Activated naive CD4-positive, alpha-beta T cell treated with anti-CD3 and anti-CD28 coated beads, Interleukin-2, amount 50 U/mL, for 72 hours (primary cell): ENCODE measurements around the gene RNU4-1. TPM values are rescaled to one million over a fixed set of nuclear protein-coding genes. Genes with fewer than 3 reads are reported as not detected.
A peak's percentile ranks its signal among the peaks of the same experiment; 100 is the strongest.

Experiments used
- ATAC-seq, 2 donors: fragments of 150-1000 bp; cut with Tn5 transposase; 2 replicates each; pipeline ENCODE4 v1.10.0; 2021; ENCODE audit warnings: mild to moderate bottlenecking in 2 of 2, moderate library complexity in 2 of 2
- DNase-seq, 2 donors: peaks; one replicate each; pipeline ENCODE4 v3.0.0; 2021 to 2022; ENCODE audit warnings: low spot score in 2 of 2
- H3K27ac Mint-ChIP-seq, 2 donors: one replicate each; pipeline ENCODE4 v1.8.0; 2022; ENCODE audit warnings: mild to moderate bottlenecking in 2 of 2, mixed read lengths in 2 of 2
- H3K36me3 Mint-ChIP-seq, 2 donors: one replicate each; pipeline ENCODE4 v1.8.0; 2022; ENCODE audit warnings: mixed read lengths in 2 of 2
- H3K9me3 Mint-ChIP-seq, 2 donors: one replicate each; pipeline ENCODE4 v1.8.0; 2022; ENCODE audit warnings: mixed read lengths in 2 of 2
- total RNA-seq, 2 donors: library from RNA; stranded (reverse); gene quantifications; one replicate each; pipeline ENCODE4 v1.2.3, GENCODE V29; 2022

The RNU4-1 gene
- total RNA-seq, 2 donors from 2014 or later = 1,753 to 2,211 TPM

GRCh38 chr12:120316798-120317223 is 23.8 kb upstream of the RNU4-1 start:
- ATAC-seq = no peak
- H3K27ac Mint-ChIP-seq = peak overlapping the region; percentile 94 to 98
- H3K9me3 Mint-ChIP-seq = no peaks in the 10 kb centered on the region
- no peaks in the 10 kb centered on the region for H3K36me3 Mint-ChIP-seq
- DNase-seq = no peak

GRCh38 chr12:120314220-120314619 is 21.2 kb upstream of the RNU4-1 start:
- ATAC-seq = no peak
- DNase-seq = no peak

GRCh38 chr12:120301962-120302815 is 9.2 kb upstream of the RNU4-1 start, which contains the start of gene SIRT4:
Gene SIRT4, plus strand, starts transcription at chr12:120302321. Its CDS starts 1,241 bp downstream, at chr12:120303562.
- Mint-ChIP-seq H3K9me3 (no peaks in the 10 kb centered on the region), H3K27ac (peak within 1 kb of the TSS; percentile 83 to 87), H3K36me3 (peaks cover 0 to 6% of the 10 kb centered on the region in 2 donors)
- peak; percentile 82 to 87 for DNase-seq
- ATAC-seq = peak; percentile 100

More at GRCh38 chr12:120314220-120314619, 21.2 kb upstream of the RNU4-1 start:
- Mint-ChIP-seq H3K36me3 (no peaks in the 10 kb centered on the region), H3K9me3 (no peaks in the 10 kb centered on the region), H3K27ac (no peak overlapping the region)

GRCh38 chr12:120292411-120292660 is 701 bp downstream of the RNU4-1 start:
- Mint-ChIP-seq H3K27ac (no peak overlapping the region), H3K36me3 (no peaks in the 10 kb centered on the region), H3K9me3 (no peaks in the 10 kb centered on the region)
- DNase-seq (no peak), ATAC-seq (peak; percentile 0 to 13)

- ATAC-seq (peak in 1 of 2 donors; percentile 18), DNase-seq (peak in 1 of 2 donors; percentile 33)
- Mint-ChIP-seq H3K9me3 (no peaks in the 10 kb centered on the region), H3K36me3 (no peaks in the 10 kb centered on the region), H3K27ac (no peak overlapping the region)
These were observed 2.3 kb downstream of the RNU4-1 start for GRCh38 chr12:120290609-120291305.

- no peak overlapping the region for H3K27ac Mint-ChIP-seq
- ATAC-seq = no peak
These were observed 5.5 kb downstream of the RNU4-1 start for GRCh38 chr12:120287491-120287890.

GRCh38 chr12:120286768-120287490 is 6.1 kb downstream of the RNU4-1 start:
- Mint-ChIP-seq H3K9me3 (no peaks in the 10 kb centered on the region), H3K36me3 (no peaks in the 10 kb centered on the region), H3K27ac (no peak overlapping the region)
- DNase-seq = no peak
- ATAC-seq = no peak

More at GRCh38 chr12:120287491-120287890, 5.5 kb downstream of the RNU4-1 start:
- Mint-ChIP-seq H3K36me3 (no peaks in the 10 kb centered on the region), H3K9me3 (no peaks in the 10 kb centered on the region)
- no peak for DNase-seq

GRCh38 chr12:120284381-120284780 is 8.7 kb downstream of the RNU4-1 start:
- no peaks in the 10 kb centered on the region for H3K9me3 Mint-ChIP-seq
- ATAC-seq (no peak), DNase-seq (no peak)
- no peaks in the 10 kb centered on the region for H3K36me3 Mint-ChIP-seq
- H3K27ac Mint-ChIP-seq = no peak overlapping the region

GRCh38 chr12:120283318-120283717 is 9.7 kb downstream of the RNU4-1 start:
- no peak overlapping the region for H3K27ac Mint-ChIP-seq
- H3K9me3 Mint-ChIP-seq = no peaks in the 10 kb centered on the region
- no peak for DNase-seq
- ATAC-seq = no peak
- no peaks in the 10 kb centered on the region for H3K36me3 Mint-ChIP-seq

GRCh38 chr12:120278137-120279069 is 14.6 kb downstream of the RNU4-1 start:
- ATAC-seq (no peak), DNase-seq (no peak)
- H3K36me3 Mint-ChIP-seq = no peaks in the 10 kb centered on the region
- no peak overlapping the region for H3K27ac Mint-ChIP-seq
- H3K9me3 Mint-ChIP-seq = no peaks in the 10 kb centered on the region

GRCh38 chr12:120276734-120277133 is 16.3 kb downstream of the RNU4-1 start:
- ATAC-seq (no peak), DNase-seq (no peak)
- Mint-ChIP-seq H3K36me3 (no peaks in the 10 kb centered on the region), H3K27ac (no peak overlapping the region), H3K9me3 (no peaks in the 10 kb centered on the region)

GRCh38 chr12:120267736-120268135 is 25.3 kb downstream of the RNU4-1 start:
- Mint-ChIP-seq H3K36me3 (peaks cover 7 to 8% of the 10 kb centered on the region in 2 donors), H3K9me3 (no peaks in the 10 kb centered on the region), H3K27ac (no peak overlapping the region)
- DNase-seq = no peak
- no peak for ATAC-seq

GRCh38 chr12:120266180-120266870 is 26.7 kb downstream of the RNU4-1 start:
- Mint-ChIP-seq H3K9me3 (no peaks in the 10 kb centered on the region), H3K27ac (peak overlapping the region; percentile 68 to 84), H3K36me3 (peaks cover 7 to 8% of the 10 kb centered on the region in 2 donors)
- ATAC-seq = no peak
- DNase-seq = no peak

- DNase-seq = peak; percentile 93 to 96
- Mint-ChIP-seq H3K9me3 (no peaks in the 10 kb centered on the region), H3K27ac (peak within 1 kb of the TSS; percentile 89 to 90), H3K36me3 (peaks cover 7 to 8% of the 10 kb centered on the region in 2 donors)
- peak; percentile 85 to 91 for ATAC-seq
These were observed 27.4 kb downstream of the RNU4-1 start, which contains the start of gene PXN for GRCh38 chr12:120265473-120266179. Gene PXN, minus strand, starts transcription at chr12:120265730. Its CDS starts 101 bp downstream, at chr12:120265629.
